Pancreas (tissue), 10 donors: Measurements from ENCODE around the gene STAM. TPM values are rescaled to one million over a fixed set of nuclear protein-coding genes. Genes with fewer than 3 reads are reported as not detected.
A peak's percentile ranks its signal among the peaks of the same experiment; 100 is the strongest.
"Not testable (repeated sequence)": the region's sequence is repeated elsewhere in the genome, so short reads cannot be mapped to it uniquely, and the experiment has no call there.

ENCODE experiments used
- ATAC-seq, 4 donors: fragments of 200-7000 bp; cut with Tn5 transposase; one replicate each; pipeline versions ENCODE4 v1.8.0 to v1.9.1; 2020; ENCODE audit warnings: mild to moderate bottlenecking in 4 of 4, moderate library complexity in 4 of 4
- DNase-seq, 6 donors: peaks; one replicate each; pipeline ENCODE4 v3.0.0-alpha.2; 2020
- FAIRE-seq: peaks from 2 replicates; lab custom pipeline; 2012; peaks lifted over from hg19 to GRCh38; lab: Jason Lieb, UNC
- H3K27ac ChIP-seq, 4 donors: fragments of 200-600 bp; sonication (generic); 1 replicate in 3 of 4; 2 replicates in 1 of 4; pipeline versions ENCODE4 v1.5.0 to v1.8.0; 2020
- H3K27me3 ChIP-seq, 4 donors: fragments of 200-600 bp; one replicate each; pipeline ENCODE4 v1.8.0; 2021
- H3K36me3 ChIP-seq, 3 donors: fragments of 200-600 bp; sonication (generic) in 1 of 3; one replicate each; pipeline versions ENCODE4 v1.5.0 to v1.8.0; 2020 to 2021
- H3K4me1 ChIP-seq, 3 donors: fragments of 200-600 bp; one replicate each; pipeline ENCODE4 v1.8.0; 2021
- H3K4me3 ChIP-seq, 4 donors: fragments of 200-600 bp; sonication (generic) in 2 of 4; one replicate each; pipeline versions ENCODE4 v1.5.0 to v1.8.0; 2020 to 2021
- H3K9me3 ChIP-seq, 4 donors: fragments of 200-600 bp; one replicate each; pipeline ENCODE4 v1.8.0; 2021
- WGBS, 2 donors: extraction: QIAGEN DNeasy Blood & Tissue Kit; methylation state at CpG; one replicate each; pipeline ENCODE4 v1.1.7; 2013; 5-methylcytosine and 5-hydroxymethylcytosine counted together
- intact Hi-C, 3 donors: fragments of 100-400 bp; cut with DNase I; formaldehyde crosslinking; loops; one replicate each; pipeline versions ENCODE4 v1.11.1 to v1.14.2; 2022
- polyA plus RNA-seq, 2 donors: library from polyadenylated mRNA; stranded (reverse); fragments of 200-250 nt; gene quantifications; one replicate each; pipeline ENCODE4 v1.2.3, GENCODE V29; 2013
- total RNA-seq, 6 donors: library from RNA; stranded (reverse); fragmentation: NEBNext Ultra II Directional in 4 of 6; extraction: Animal tissue kit (Norgen Biotek cat#: 25700) in 4 of 6; gene quantifications; one replicate each; pipeline versions ENCODE4 v1.2.1 to v1.2.4, GENCODE V29; 2021 to 2023
- TF ChIP-seq, protein P1 (sequence below), 4 donors: fragments of 200-600 bp; sonication (generic) in 3 of 4; IDR thresholded peaks; one replicate each; pipeline versions ENCODE4 v1.5.0 to v1.8.0; 2021; ENCODE audit warnings: antibody characterized with exemption in 4 of 4
- donor health status: healthy with polysubstance abuse.
- donor health status: DM: no; HTN: no; CAD: no; lungs with moderate emphysema.
- donor health status: DM: no; HTN: no; CAD: no.
- donor health status: control.
- donor health status: control.
- donor health status: Bipolar disorder and iron deficiency.
- donor health status: DM: yes; HTN: yes; CAD: no.
- donor health status: DM: no; HTN: no; CAD: no.
- donor health status: DM: no; HTN: no; CAD: no.
- donor health status: DM: yes; HTN: yes; CAD: no.

The STAM gene
- total and polyA plus RNA-seq, 8 donors, result 5.4 to 15.4 (median 11.0) TPM

DNA sequence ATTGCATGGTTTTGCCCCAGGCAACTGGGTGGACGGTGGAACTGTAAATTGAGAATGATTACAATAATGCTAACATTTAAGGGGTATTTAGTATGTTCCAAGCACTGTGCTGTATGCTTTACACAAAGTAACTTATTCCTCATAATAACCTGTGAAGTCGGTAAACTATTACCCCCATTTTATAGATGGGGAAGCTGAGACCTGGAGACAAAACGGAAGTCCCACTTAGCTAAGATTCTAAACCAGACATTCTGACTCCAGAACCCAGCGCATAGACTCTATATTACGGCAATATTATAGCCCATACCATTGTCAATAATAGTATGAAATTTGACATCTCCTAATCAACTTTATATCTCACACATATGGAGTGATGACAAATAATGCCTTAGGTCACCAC is 68.1 kb downstream of the STAM start:
- no peak overlapping the region for H3K27ac ChIP-seq
- TF ChIP-seq, protein P1, sequence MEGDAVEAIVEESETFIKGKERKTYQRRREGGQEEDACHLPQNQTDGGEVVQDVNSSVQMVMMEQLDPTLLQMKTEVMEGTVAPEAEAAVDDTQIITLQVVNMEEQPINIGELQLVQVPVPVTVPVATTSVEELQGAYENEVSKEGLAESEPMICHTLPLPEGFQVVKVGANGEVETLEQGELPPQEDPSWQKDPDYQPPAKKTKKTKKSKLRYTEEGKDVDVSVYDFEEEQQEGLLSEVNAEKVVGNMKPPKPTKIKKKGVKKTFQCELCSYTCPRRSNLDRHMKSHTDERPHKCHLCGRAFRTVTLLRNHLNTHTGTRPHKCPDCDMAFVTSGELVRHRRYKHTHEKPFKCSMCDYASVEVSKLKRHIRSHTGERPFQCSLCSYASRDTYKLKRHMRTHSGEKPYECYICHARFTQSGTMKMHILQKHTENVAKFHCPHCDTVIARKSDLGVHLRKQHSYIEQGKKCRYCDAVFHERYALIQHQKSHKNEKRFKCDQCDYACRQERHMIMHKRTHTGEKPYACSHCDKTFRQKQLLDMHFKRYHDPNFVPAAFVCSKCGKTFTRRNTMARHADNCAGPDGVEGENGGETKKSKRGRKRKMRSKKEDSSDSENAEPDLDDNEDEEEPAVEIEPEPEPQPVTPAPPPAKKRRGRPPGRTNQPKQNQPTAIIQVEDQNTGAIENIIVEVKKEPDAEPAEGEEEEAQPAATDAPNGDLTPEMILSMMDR (IDR thresholded peaks at IDR 0.05), result no peak
- no peaks in the 10 kb centered on the region for H3K9me3 ChIP-seq
- H3K36me3 ChIP-seq, result peaks cover 0 to 27% (median 4%) of the 10 kb centered on the region in 3 donors
- no peak overlapping the region for H3K4me3 ChIP-seq
- ATAC-seq, result no peak
- no peak for DNase-seq
- peaks cover 0 to 3% (median 0%) of the 10 kb centered on the region in 3 donors for H3K4me1 ChIP-seq
- no peak for FAIRE-seq
- H3K27me3 ChIP-seq, result no peaks in the 10 kb centered on the region
- intact Hi-C loops, result no loop called here
- WGBS, 2 donors, result 97% methylated on average over 5 of the region's 5 CpGs

DNA sequence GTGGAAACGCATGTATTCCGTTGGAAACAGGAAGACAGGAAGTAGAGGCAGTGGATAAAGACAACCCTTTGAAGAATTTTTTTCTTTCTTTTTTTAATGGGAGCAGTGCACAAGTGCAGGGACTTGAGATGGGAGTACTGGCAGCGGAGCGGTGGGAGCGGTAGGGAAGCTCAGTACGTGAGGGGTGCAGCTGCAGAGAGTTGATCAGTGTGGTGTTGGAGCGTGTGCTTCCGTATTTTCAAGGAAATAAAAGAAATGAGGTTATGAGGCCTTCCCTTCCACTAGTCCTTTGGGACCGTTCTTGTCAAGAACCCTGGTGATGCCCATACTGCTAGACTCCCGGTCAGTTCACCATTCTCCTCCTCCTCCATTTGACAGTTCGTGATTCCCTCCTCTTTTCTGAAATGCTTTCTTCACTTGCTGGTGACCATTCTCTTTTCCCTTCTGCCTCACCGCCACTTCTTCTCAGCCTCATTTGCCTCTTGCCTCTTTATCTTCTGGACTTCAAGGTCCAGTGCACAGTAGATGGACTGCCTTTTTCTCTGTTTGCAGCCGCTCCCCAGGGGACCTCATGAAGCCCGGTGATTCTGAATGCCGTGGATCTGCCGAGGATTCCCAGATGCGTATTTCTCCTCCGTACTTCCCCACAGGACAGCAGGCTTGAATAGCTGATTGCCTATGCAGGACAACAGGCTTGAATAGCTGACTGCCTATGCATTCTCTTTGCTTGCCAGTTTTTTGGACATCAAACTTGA is 68.9 kb downstream of the STAM start:
- Histone ChIP-seq H3K4me3 (no peak overlapping the region), H3K4me1 (peaks cover 0 to 3% (median 0%) of the 10 kb centered on the region in 3 donors), H3K9me3 (no peaks in the 10 kb centered on the region), H3K27me3 (no peaks in the 10 kb centered on the region), H3K27ac (no peak overlapping the region), H3K36me3 (peaks cover 0 to 27% (median 4%) of the 10 kb centered on the region in 3 donors)
- intact Hi-C loops, result no loop called here
- TF ChIP-seq, protein P1 (IDR thresholded peaks at IDR 0.05), result no peak
- ATAC-seq (peak in 2 of 4 donors; percentile 56 to 61), FAIRE-seq (no peak), DNase-seq (no peak)
- 87 to 88% methylated on average over 18 of the region's 18 CpGs for WGBS, 2 donors

DNA sequence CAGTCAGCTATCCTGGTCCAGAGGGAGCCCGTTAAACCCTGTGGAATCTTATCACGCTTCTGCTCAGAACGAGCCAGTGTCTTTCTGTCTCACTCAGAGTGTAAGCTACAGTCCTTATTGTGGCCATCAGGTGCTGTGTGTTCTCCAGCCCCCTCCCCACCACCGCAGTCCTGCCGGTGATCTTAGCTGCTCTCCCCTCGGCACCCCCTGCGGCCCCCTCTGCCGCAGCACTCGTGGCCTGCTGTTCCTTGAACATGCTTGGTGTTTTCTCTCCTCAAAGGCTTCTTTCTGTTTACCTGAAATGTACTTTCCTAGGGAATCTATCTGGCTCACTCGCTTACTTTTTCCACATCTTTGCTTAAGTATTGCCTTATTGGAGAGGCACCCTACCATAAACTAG is 69.8 kb downstream of the STAM start:
- H3K27me3 ChIP-seq, result no peaks in the 10 kb centered on the region
- WGBS, 2 donors, result 94 to 96% methylated on average over 10 of the region's 10 CpGs
- ATAC-seq (no peak), DNase-seq (no peak), FAIRE-seq (no peak)
- H3K9me3 ChIP-seq, result no peaks in the 10 kb centered on the region
- no peak overlapping the region for H3K4me3 ChIP-seq
- TF ChIP-seq, protein P1 (IDR thresholded peaks at IDR 0.05), result no peak
- H3K4me1 ChIP-seq, result peaks cover 0 to 3% (median 0%) of the 10 kb centered on the region in 3 donors
- intact Hi-C loops, result no loop called here
- H3K27ac ChIP-seq, result no peak overlapping the region
- peaks cover 0 to 27% (median 4%) of the 10 kb centered on the region in 3 donors for H3K36me3 ChIP-seq

DNA sequence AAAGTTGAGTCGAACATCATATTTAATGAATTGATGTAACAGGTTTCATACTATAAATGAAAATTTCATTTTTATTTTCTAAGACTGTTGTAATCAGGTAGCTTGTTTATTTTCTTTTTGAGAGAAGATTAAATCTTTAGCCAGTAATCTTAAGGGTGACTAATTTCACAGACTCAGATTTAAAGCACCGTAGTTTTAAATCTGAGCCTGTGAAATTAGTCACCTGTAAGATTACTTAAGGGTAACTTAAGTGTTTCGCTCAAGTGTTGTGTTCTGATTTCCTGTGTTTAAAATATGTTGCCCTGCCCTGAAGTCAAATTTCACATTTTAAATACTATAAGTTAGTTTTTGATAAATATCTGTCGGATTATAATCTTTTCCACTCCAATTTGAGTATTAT is 72.2 kb downstream of the STAM start:
- Histone ChIP-seq H3K36me3 (peaks cover 0 to 27% (median 0%) of the 10 kb centered on the region in 3 donors), H3K9me3 (no peaks in the 10 kb centered on the region), H3K4me3 (no peak overlapping the region), H3K27me3 (no peaks in the 10 kb centered on the region), H3K4me1 (peaks cover 0 to 3% (median 0%) of the 10 kb centered on the region in 3 donors), H3K27ac (no peak overlapping the region)
- WGBS, 2 donors, result 71 to 74% methylated on average over 4 of the region's 4 CpGs
- DNase-seq (no peak), ATAC-seq (no peak), FAIRE-seq (no peak)
- TF ChIP-seq, protein P1 (IDR thresholded peaks at IDR 0.05), result no peak
- intact Hi-C loops, result no loop called here

DNA sequence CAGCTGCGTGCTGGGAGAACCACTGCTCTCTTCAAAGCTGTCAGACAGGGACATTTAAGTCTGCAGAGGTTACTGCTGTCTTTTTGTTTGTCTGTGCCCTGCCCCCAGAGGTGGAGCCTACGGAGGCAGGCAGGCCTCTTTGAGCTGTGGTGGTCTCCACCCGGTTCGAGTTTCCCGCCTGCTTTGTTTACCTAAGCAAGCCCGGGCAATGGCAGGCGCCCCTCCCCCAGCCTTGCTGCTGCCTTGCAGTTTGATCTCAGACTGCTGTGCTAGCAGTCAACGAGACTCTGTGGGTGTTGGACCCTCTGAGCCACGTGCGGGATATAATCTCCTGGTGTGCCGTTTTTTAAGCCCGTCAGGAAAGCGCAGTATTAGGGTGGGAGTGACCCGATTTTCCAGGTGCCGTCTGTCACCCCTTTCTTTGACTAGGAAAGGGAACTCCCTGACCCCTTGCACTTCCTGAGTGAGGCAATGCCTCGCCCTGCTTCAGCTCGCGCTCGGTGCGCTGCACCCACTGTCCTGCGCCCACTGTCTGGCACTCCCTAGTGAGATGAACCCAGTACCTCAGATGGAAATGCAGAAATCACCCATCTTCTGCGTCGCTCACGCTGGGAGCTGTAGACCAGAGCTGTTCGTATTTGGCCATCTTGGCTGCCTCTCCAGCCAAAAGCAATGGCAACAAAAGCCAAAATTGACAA is 78.5 kb downstream of the STAM start:
- FAIRE-seq, H3K4me3 ChIP-seq, ATAC-seq, DNase-seq, H3K9me3 ChIP-seq, H3K27me3 ChIP-seq, H3K4me1 ChIP-seq, H3K36me3 ChIP-seq, intact Hi-C loops, H3K27ac ChIP-seq: not testable (repeated sequence)
- 97 to 99% methylated on average over 21 to 24 of the region's 25 CpGs for WGBS, 2 donors
